ENCODE measurements around the gene IFNA1. TPM values are rescaled to one million over a fixed set of nuclear protein-coding genes. Genes with fewer than 3 reads are reported as not detected.
A peak's percentile ranks its signal among the peaks of the same experiment; 100 is the strongest.

IFNA1 gene
- total RNA-seq: not detected
- polyA plus RNA-seq: not detected
- long read RNA-seq, donor 1: 0 reads
- long read RNA-seq, donor 2: 0 reads

GRCh38 chr9:21440139-21440538 is at the start of gene IFNA1:
Gene IFNA1 (plus strand): TSS chr9:21440439. CDS start chr9:21440508, 69 bp downstream.
- Histone ChIP-seq H3K4me3 (no peak within 1 kb of the TSS), H3K27ac (no peak within 1 kb of the TSS), H3K27me3 (ENCODE audit: insufficient read depth in 3 of 3, low read length in 2 of 3) (no peaks in the 10 kb centered on the region), H3K9me3 (no peaks in the 10 kb centered on the region), H3K36me3 (ENCODE audit: insufficient read depth in 1 of 2, low read depth in 1 of 2) (no peaks in the 10 kb centered on the region), H3K4me1 (no peaks in the 10 kb centered on the region)
- ATAC-seq (no peak), DNase-seq (no peak)
- 90 to 99% (median 94%) methylated on average over 4 of the region's 4 CpGs for WGBS, 3 donors
- no peak for TF ChIP-seq CTCF (IDR thresholded peaks at IDR 0.05)
- intact Hi-C loops (cut with DNase I): loop anchor here in 1 of 2 donors (10.0 kb wide), 1 partner anchor 55 kb away; the partner anchor contains the start of gene IFNA2

GRCh38 chr9:21392270-21392669 is 48.0 kb upstream of the IFNA1 start:
- H3K27ac ChIP-seq: no peak overlapping the region
- H3K4me1 ChIP-seq: no peaks in the 10 kb centered on the region
- H3K36me3 ChIP-seq (ENCODE audit: insufficient read depth in 1 of 2, low read depth in 1 of 2): no peaks in the 10 kb centered on the region
- ATAC-seq: no peak
- 75 to 87% (median 80%) methylated on average over 6 of the region's 6 CpGs for WGBS, 3 donors
- DNase-seq: no peak
- intact Hi-C loops (cut with DNase I): loop anchor here in 1 of 2 donors (5.0 kb wide), 1 partner anchor 45 kb away; no protein-coding TSS in a partner anchor
- no peak overlapping the region for H3K4me3 ChIP-seq
- peaks cover 0 to 22% (median 4%) of the 10 kb centered on the region in 3 donors for H3K27me3 ChIP-seq (ENCODE audit: insufficient read depth in 3 of 3, low read length in 2 of 3)
- TF ChIP-seq CTCF (IDR thresholded peaks at IDR 0.05): no peak
- no peaks in the 10 kb centered on the region for H3K9me3 ChIP-seq

DNA sequence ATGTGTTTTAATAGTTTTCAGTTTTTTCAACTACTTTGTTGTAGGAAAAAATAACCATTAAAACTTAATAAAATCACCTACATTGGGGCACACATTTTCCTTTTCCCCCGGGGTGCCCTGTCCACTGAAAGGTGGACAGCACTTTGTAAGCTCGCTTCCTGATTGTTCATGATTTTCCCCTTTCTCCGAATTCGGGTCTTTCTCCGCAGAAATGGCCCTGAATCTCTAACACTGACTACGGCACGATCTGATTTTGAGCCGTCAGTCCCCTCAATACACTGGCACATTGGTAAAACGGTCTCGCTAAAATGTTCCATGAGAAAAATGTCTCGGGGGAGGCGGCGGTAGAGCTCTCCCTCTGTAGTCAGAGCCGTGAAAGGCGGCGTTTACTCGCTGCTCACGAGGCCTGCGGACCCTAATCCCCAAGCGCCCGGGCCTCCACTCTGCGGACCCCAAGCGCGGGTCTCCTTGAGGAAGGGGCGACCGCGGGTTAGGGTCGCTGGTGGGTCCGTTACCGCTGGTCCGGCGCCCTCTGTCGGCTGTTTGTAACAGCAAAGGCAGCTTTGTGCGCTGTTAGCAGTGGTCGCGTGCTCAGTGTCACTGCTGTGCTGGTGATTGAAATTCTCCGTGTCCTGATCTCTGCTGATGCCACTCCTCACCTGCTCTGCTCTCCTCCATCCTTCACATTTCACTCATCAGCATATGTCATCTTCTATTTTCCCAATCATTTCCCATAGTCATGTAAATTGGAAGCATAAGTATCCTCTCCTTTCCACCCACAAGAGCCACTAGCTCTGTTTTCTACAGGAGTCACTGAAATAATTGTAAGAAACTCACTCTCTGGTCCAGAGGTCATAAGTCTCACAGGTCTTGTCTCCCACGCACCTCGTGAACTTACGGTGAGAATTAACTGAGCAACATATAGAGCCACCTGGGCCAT is 44.2 kb upstream of the IFNA1 start:
- H3K4me3 ChIP-seq: peak overlapping the region; percentile 71
- peaks cover 0 to 11% (median 0%) of the 10 kb centered on the region in 3 donors for H3K27me3 ChIP-seq (ENCODE audit: insufficient read depth in 3 of 3, low read length in 2 of 3)
- no peak overlapping the region for H3K27ac ChIP-seq
- no peaks in the 10 kb centered on the region for H3K36me3 ChIP-seq (ENCODE audit: insufficient read depth in 1 of 2, low read depth in 1 of 2)
- DNase-seq (peak; percentile 39 to 66), ATAC-seq (peak; percentile 46 to 88 (median 70))
- TF ChIP-seq CTCF (IDR thresholded peaks at IDR 0.05): peak; percentile 82
- 7% methylated on average over 40 of the region's 40 CpGs for WGBS, 3 donors
- no peaks in the 10 kb centered on the region for H3K9me3 ChIP-seq
- intact Hi-C loops (cut with DNase I): loop anchor here (5.0 kb wide), 1 partner anchor 69 kb away; no protein-coding TSS in a partner anchor
- no peaks in the 10 kb centered on the region for H3K4me1 ChIP-seq

DNA sequence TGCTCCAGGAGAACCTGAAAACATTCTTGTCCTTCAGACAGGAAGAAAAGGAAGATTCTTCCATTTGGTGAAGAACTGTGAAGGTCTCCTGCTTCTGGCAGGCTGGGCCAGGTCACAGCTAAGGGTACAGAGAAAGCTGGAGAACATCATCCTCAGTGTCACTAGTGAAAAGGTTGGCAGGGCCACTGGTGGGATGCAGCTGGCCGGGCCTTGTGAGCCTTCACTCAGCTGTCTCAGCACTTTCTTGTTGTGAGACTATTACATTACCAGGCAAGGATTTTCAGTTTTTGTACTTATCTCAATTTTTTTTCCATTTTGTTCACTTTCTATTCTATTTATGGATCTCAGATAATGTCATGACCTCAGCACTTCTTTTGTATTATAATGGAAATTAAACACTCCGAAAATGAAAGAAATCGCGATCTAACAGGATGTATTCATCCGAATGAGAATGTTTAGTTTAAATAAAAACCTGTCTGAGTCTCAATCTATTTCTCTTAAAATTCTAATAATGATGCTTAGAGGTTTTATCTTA is 41.2 kb upstream of the IFNA1 start:
- no peak for ATAC-seq
- H3K4me3 ChIP-seq: no peak overlapping the region
- H3K27ac ChIP-seq: no peak overlapping the region
- TF ChIP-seq CTCF (IDR thresholded peaks at IDR 0.05): no peak
- intact Hi-C loops (cut with DNase I): loop anchor here (5.0 kb wide), 1 partner anchor 72 kb away; no protein-coding TSS in a partner anchor
- H3K36me3 ChIP-seq (ENCODE audit: insufficient read depth in 1 of 2, low read depth in 1 of 2): no peaks in the 10 kb centered on the region
- H3K4me1 ChIP-seq: peaks cover 8% of the 10 kb centered on the region
- no peak for DNase-seq
- H3K9me3 ChIP-seq: no peaks in the 10 kb centered on the region
- H3K27me3 ChIP-seq (ENCODE audit: insufficient read depth in 3 of 3, low read length in 2 of 3): peaks cover 0 to 25% (median 0%) of the 10 kb centered on the region in 3 donors
- WGBS, 3 donors: 66 to 77% (median 76%) methylated on average over 5 of the region's 5 CpGs
